ENCODE data around the gene SIGLEC1.

The SIGLEC1 gene

DNA sequence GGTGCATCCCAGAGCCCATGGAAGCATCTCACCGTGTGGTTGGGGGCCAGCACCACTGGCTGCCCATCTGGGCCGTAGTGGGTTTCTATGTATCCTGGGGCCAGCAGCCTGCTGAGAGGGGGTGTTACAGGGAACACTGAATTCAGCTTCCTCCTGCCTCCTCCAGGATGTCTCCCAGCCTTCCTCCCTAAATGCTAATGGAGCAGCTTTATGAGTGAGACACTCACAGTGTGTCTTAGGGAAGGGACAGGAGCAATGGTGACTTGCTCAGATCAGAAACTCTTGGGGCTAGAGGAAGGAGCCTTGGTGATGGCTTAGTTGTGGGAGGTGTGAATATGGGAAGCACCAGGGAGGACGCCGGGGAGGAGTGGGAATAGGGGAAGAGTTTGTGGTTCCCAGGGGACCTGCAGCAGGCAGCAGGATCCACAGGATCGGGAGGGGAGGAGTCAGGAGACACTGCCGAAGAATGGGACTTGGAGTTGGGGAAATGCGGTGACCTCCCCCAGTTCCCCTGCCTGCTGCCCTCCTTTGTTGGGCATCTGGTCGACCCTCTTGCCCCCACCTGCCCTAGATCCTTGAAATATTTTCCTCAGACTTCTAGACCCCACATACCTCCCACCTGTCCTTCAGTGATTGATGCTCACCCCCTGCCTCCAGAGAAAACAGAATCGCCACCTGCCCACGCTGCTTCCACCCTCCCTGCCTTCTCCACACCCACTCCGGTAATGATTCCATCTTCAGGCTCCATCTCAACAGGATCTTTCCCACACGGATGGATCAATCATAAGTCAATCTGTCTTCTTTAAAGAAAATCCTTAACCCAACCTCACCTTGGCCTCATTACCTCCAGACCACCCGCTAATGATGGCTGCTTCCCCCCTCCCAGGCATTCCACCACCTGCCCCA is 37.2 kb downstream of the SIGLEC1 start:
- Mint-ChIP-seq H3K27me3 (peaks cover 29% of the 10 kb centered on the region), H3K27ac (no peak overlapping the region), H3K9me3 (ENCODE audit: low read depth) (no peaks in the 10 kb centered on the region), H3K4me3 (no peak overlapping the region), H3K4me1 (ENCODE audit: low read depth) (peaks cover 6% of the 10 kb centered on the region), H3K36me3 (no peaks in the 10 kb centered on the region)

DNA sequence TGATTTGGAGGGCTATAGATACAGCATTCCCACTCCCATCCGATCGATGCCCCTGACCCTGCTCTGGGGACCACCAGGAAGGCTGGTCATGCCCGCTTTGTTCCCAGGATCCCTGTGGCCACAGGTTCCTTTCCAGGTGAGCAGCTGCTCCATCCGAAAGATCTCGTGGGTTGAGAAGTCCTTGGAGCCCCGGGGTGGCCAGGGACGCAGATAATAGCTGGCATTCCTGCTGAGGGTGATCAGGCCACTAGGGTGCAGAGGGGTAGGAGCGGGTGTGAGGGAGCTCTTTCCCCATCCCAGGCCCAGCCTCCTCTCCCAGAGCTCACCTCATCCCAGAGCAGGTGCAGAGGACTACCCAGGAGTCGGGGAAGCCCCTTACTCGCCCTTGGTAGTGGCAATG is 38.0 kb downstream of the SIGLEC1 start:
- Mint-ChIP-seq H3K4me1 (ENCODE audit: low read depth) (peaks cover 6% of the 10 kb centered on the region), H3K27ac (no peak overlapping the region), H3K9me3 (ENCODE audit: low read depth) (no peaks in the 10 kb centered on the region), H3K36me3 (no peaks in the 10 kb centered on the region), H3K27me3 (peaks cover 31% of the 10 kb centered on the region), H3K4me3 (no peak overlapping the region)

DNA sequence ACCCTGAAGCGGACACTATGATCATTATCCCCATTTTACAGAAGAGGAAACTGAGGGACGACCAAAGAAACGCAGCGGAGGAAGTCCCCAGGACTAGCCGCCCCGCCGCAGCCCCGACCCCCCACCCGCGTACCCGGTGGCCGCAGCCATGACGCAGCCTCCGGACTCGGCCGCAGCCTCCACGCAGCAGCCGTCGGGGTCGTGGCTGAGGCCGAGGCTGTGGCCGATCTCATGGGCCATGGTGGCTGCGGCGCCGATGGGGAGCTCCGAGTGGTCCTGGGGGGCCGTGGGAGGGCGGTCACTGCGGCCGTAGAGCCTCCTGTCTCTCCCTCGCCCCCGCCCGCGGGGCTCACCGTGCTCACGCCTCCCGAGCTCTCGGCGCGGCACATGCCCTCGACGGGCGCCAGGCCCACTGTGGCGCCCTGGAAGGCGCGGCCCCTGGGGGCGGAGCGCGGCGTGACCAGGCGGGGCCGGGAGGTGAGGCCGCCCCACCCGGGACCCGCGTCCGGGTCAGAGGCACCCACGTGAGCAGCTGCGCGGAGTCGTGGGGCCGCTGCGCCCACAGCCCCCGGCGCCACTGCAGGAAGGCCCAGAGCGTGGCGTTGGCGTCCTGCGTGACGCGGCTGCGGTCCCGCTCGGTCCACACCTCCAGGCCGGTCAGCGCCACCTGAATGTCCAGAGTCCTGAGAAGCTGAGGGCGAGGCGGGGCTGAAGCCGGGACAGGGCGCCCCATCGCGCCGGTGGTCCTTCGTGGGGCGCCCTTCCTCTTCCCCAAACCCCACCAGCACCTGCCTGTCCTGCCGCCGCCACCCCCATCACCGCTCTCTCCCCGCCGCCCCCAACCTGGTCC is 39.0 kb downstream of the SIGLEC1 start:
- Mint-ChIP-seq H3K27ac (no peak overlapping the region), H3K27me3 (peaks cover 31% of the 10 kb centered on the region), H3K4me3 (no peak overlapping the region), H3K36me3 (no peaks in the 10 kb centered on the region), H3K9me3 (ENCODE audit: low read depth) (no peaks in the 10 kb centered on the region), H3K4me1 (ENCODE audit: low read depth) (peaks cover 6% of the 10 kb centered on the region)

DNA sequence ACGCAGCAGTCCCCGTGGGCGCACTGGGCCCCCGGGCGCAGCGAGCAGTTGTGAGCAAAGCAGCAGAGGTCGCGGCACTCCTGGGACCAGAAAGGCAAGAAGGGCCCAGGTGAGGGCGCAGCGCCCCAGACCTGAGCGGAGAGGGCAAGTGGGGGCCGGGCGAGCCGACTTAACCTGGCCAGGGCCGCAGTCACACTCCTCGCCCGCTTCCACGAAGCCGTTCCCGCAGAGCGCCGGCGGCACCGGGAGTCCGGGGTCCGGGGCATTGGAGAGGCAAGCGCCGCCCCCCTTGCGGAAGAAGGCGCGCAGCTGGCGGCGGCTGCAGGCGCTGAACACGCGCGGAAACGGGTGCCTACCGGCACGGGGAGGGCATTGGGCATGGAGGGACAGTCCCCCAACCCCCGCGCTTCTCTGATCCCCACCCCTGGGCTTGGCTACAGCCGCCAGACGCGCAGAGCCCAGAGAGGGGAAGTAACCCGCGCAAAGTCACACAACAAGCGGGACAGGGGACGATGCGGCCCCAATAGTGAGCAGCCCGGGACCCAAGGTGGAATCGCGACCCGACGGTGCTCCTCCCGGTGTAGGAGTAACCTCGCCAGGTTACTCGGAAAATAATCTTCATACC is 39.7 kb downstream of the SIGLEC1 start:
- Mint-ChIP-seq H3K27me3 (peaks cover 31% of the 10 kb centered on the region), H3K27ac (no peak overlapping the region), H3K4me3 (no peak overlapping the region), H3K4me1 (ENCODE audit: low read depth) (peaks cover 6% of the 10 kb centered on the region), H3K36me3 (no peaks in the 10 kb centered on the region), H3K9me3 (ENCODE audit: low read depth) (no peaks in the 10 kb centered on the region)

DNA sequence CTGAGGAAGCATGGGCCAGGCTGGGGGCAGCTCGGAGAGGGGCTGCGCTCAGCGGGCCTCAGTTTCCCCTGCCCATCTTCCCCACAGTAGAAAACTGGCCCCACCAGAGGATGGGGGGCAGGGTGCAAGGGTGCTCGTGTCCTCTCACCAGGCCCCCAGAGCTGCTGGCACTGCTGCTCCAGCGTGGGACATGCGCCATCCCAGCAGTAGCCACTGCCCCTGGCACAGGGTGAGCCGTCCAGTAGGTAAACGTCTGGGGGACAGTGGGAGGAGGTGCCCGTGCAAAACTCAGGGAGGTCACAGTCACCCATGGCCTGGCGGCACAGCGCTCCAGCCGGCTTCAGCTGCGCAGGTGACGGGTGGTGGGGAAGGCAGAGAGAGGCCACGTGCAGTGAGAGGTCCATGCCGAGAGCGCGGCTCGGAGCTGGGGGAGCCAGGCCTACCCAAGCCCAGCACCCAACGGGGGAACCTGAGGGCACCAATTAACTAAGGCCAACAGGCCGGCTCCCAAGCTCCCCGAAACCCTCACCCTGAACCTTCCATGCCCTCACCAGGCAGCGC is 40.3 kb downstream of the SIGLEC1 start:
- Mint-ChIP-seq H3K36me3 (no peaks in the 10 kb centered on the region), H3K4me3 (no peak overlapping the region), H3K4me1 (ENCODE audit: low read depth) (peaks cover 10% of the 10 kb centered on the region), H3K9me3 (ENCODE audit: low read depth) (no peaks in the 10 kb centered on the region), H3K27ac (no peak overlapping the region), H3K27me3 (peaks cover 31% of the 10 kb centered on the region)

DNA sequence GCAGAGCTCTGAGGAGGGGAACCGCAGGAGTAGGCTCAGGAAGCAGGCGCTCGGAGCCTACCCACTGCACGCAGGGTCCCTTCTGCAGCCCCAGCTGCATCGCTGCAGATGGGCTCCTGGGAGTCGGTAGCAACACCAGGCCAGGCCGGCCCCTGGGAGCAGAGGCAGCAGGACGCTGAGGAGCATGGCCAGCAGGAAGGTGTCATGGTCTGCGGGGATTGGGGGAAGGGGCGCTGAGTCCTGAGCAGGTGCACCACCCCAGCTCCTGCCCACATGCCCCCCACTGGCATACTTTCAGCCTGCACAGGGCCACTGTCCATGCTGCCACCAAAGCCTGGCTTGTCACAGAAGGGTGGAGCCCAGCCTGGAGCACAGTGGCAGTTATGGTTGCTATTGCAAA is 41.5 kb downstream of the SIGLEC1 start:
- Mint-ChIP-seq H3K4me1 (ENCODE audit: low read depth) (peaks cover 16% of the 10 kb centered on the region), H3K4me3 (no peak overlapping the region), H3K27ac (no peak overlapping the region), H3K9me3 (ENCODE audit: low read depth) (no peaks in the 10 kb centered on the region), H3K36me3 (no peaks in the 10 kb centered on the region), H3K27me3 (peaks cover 31% of the 10 kb centered on the region)

DNA sequence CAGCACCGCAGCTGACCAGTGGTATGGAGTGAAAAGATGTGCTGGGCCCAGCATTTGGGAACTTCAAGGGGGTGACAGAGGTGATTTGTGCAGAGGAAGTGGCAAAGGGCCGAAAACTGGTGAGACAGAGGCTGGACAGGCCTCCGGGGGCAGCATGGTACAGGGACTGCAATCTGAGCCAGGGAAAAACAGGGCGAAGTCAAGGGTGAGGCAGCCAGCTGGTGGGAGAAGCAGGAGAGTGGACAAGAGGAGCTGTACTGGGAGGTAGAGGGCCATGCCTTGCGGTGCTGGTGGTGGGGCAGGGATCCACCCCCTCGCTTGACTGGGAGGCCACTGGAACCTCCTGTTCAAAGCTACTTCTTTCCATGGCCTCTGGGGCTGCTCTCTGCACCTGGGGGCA is 41.9 kb downstream of the SIGLEC1 start:
- Mint-ChIP-seq H3K9me3 (ENCODE audit: low read depth) (no peaks in the 10 kb centered on the region), H3K4me3 (no peak overlapping the region), H3K4me1 (ENCODE audit: low read depth) (peaks cover 20% of the 10 kb centered on the region), H3K27me3 (peaks cover 30% of the 10 kb centered on the region), H3K36me3 (no peaks in the 10 kb centered on the region), H3K27ac (no peak overlapping the region)

DNA sequence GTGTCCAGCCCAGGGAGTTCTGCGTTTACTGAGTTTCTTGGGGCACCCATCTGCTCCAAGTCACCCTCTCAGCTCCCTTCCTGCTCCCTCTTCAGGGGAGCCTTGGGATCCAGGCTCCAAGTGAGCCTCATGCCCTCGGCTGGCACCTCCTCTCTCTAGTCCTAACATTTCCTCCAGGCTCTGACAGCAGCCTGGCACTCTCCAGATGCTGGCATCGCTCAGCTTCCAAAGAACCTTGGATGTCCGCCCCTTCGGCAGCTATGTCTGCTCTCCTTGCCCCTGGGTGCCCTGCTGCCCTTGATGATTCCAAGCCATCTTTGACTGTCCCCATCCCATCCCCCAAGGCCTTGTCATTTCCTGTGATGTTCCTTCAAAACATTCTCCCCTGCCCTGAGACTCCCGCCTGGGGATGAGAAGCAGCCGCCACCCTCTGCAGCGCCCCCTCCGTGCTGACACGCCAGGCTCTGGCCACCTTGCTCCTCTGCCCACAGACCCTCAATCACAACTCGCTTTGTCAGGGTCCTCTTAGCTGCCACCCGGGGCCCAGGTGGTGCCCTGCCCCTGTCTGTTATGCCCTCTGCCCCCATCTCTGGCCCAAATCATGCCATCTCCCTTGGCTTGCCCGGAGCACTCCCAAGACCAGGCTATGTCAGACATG is 42.6 kb downstream of the SIGLEC1 start:
- Mint-ChIP-seq H3K27me3 (peaks cover 24% of the 10 kb centered on the region), H3K9me3 (ENCODE audit: low read depth) (no peaks in the 10 kb centered on the region), H3K4me3 (no peak overlapping the region), H3K27ac (no peak overlapping the region), H3K36me3 (no peaks in the 10 kb centered on the region), H3K4me1 (ENCODE audit: low read depth) (peaks cover 27% of the 10 kb centered on the region)

DNA sequence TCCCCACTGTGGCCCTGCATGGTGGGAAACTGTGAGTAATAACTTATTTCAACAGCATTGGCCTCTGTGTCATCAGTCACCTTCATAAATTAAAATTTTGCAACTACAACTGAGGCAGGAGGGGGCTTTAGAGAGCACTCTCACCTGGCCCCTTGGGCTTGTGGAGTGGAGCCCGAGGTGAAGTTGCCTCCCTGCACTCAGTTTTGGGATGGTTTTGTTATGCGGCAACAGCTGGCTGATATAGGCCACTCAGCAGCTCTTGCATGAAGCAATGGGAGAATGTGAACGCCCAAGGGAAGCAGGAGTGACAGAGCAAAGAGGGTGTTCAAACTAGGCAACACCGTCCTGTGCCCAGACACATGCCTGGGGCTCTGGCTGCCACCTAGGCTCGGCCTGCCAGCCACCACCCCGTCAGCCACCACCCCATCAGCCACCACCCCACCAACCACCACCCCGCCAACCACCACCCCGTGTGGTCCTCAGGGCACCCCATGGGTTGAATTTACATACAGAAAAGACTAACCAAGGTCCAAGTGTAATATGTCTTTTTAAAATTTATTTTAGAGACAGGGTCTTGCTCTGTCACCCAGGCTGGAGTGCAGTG is 44.9 kb downstream of the SIGLEC1 start:
- Mint-ChIP-seq H3K36me3 (no peaks in the 10 kb centered on the region), H3K4me3 (no peak overlapping the region)

DNA sequence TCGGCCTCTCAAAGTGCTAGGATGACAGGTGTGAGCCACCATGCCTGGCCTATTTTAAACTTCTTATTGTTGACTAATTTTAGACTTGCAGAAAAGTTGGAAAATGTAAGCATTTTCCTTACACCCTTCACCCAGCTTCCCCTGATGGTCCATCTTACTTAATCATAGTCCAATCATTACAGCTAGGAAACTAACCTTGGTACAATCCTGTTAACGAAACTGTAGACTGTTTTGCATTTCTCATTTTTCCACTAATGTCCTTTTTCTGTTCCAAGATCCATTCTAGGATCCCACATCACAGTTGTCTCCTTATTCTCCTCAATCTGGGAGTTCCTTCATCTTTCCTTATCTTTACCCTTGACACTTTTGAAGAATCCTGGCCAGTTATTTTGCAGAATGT is 48.5 kb downstream of the SIGLEC1 start:
- peaks cover 26% of the 10 kb centered on the region for H3K4me1 Mint-ChIP-seq (ENCODE audit: low read depth)
- peaks cover 15% of the 10 kb centered on the region for H3K27me3 Mint-ChIP-seq
- no peaks in the 10 kb centered on the region for H3K36me3 Mint-ChIP-seq

More for the DNA sequence above, 44.9 kb downstream of the SIGLEC1 start:
- H3K27me3 Mint-ChIP-seq: peaks cover 17% of the 10 kb centered on the region
- no peaks in the 10 kb centered on the region for H3K9me3 Mint-ChIP-seq (ENCODE audit: low read depth)
- no peak overlapping the region for H3K27ac Mint-ChIP-seq
- peaks cover 26% of the 10 kb centered on the region for H3K4me1 Mint-ChIP-seq (ENCODE audit: low read depth)

DNA sequence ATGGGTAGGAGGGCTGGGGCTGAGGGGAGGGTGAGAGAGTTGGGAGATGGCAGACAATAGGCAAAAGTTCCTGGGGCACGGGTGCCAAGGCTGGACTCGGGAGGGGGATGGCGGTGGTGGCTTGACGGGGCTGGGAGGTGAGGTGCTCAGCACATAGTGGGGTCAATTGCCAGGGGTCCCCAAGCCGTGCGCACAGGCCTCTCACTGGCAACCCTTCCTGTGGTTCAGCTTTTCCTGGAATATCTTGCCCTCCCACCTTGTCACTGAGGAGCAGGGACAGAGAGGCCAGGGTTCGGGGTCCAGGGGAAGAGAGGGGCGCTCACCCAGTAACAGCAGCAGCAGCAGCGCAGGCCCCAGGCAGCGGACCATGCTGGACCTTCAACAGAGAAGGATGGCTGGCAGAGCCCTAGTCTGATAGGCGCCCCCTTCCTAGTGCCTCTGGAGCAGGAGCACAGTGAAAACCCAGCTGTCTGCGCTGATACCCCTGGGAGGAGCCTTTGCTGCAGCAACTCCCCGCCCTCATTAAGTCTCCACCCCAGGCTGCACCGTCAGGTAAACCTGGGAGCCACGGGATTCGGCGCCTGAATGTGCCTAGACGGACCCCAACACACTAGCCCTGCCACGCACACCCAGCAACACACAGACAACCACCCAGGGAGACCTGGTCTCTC is 49.2 kb downstream of the SIGLEC1 start, which contains the start of gene GFRA4:
Gene GFRA4, minus strand, starts transcription at position 369 of the 671 bp plus-strand sequence. Its CDS starts 0 bp downstream, at position 369.
- Mint-ChIP-seq H3K27ac (no peak within 1 kb of the TSS), H3K4me1 (ENCODE audit: low read depth) (peaks cover 26% of the 10 kb centered on the region), H3K4me3 (no peak within 1 kb of the TSS), H3K9me3 (ENCODE audit: low read depth) (no peaks in the 10 kb centered on the region), H3K27me3 (peaks cover 17% of the 10 kb centered on the region), H3K36me3 (no peaks in the 10 kb centered on the region)

More for the DNA sequence above, 48.5 kb downstream of the SIGLEC1 start:
- Mint-ChIP-seq H3K27ac (no peak overlapping the region), H3K4me3 (no peak overlapping the region), H3K9me3 (ENCODE audit: low read depth) (no peaks in the 10 kb centered on the region)
